Tibial nerve (tissue), 4 donors: ENCODE measurements around the gene SNX20.

Experiments used
- CTCF ChIP-seq, 5 experiments: fragments of 200-600 bp in 3 of 5; fragments of 450-650 bp in 2 of 5; sonication (generic) in 3 of 5; IDR thresholded peaks; one replicate each; pipeline ENCODE4 v1.5.1; 2016 to 2019; ENCODE audit warnings: antibody characterized with exemption in 5 of 5, mild to moderate bottlenecking in 3 of 5, moderate library complexity in 2 of 5
- EP300 ChIP-seq, 2 donors: sonication (generic); formaldehyde crosslinking; IDR thresholded peaks; one replicate each; pipeline ENCODE4 v1.6.1; 2017; ENCODE audit warnings: antibody characterized with exemption in 2 of 2, mild to moderate bottlenecking in 1 of 2

- TF ChIP-seq CTCF (IDR thresholded peaks at IDR 0.05) (no peak), EP300 (IDR thresholded peaks at IDR 0.05) (no peak)
Measured at GRCh38 chr16:50659806-50660205, 21.3 kb downstream of the SNX20 start.
